Astrocyte of the spinal cord (primary cell): ENCODE data around the gene TRMT1L.

Experiments used
- DNase-seq: peaks from one replicate; pipeline ENCODE4 v3.0.0; 2011; ENCODE audit warnings: low read depth, low spot score
- H3K4me3 ChIP-seq: 2 replicates; pipeline ENCODE4 v1.5.1; 2011; ENCODE audit warnings: low read depth, mild to moderate bottlenecking, low read length, moderate library complexity
- in situ Hi-C: cut with HindIII; loops from 2 replicates; pipeline ENCODE4 v1.10.0; 2017; ENCODE audit warnings: low sequenced_read_pairs
- TF ChIP-seq, protein P1 (sequence below): IDR thresholded peaks from 2 replicates; pipeline ENCODE4 v1.5.1; 2012; ENCODE audit warnings: low read depth, mild to moderate bottlenecking, low read length, inconsistent platforms

Gene TRMT1L

DNA sequence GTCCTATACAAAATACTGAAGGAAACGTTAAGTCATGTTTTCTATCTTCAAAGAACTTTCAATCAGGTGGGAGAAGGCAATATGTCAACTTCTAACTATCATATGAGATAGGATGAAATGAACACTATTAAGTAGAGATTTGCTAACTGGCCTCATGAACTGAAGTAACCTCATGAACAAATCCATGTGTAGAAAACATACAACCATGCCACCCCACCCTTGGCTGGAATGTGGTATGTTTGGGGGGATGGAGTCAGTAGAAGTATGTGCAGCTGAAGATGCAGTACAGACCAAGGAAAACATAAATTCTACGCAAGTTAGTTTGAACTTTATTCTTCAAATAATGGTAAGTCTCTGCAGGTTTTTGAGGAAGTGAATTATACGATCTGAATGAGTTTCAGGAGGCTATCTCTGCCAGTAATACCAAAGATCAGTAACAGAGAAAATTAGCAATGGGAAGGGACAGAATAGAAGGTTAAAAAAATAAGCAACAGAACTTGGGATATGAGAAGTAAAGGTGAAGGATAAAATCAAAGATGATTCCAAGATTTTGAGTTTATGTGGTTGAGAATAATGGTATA, 4.5 kb downstream of the TRMT1L start:
- H3K4me3 ChIP-seq: no peak overlapping the region
- DNase-seq: no peak
- TF ChIP-seq, protein P1, sequence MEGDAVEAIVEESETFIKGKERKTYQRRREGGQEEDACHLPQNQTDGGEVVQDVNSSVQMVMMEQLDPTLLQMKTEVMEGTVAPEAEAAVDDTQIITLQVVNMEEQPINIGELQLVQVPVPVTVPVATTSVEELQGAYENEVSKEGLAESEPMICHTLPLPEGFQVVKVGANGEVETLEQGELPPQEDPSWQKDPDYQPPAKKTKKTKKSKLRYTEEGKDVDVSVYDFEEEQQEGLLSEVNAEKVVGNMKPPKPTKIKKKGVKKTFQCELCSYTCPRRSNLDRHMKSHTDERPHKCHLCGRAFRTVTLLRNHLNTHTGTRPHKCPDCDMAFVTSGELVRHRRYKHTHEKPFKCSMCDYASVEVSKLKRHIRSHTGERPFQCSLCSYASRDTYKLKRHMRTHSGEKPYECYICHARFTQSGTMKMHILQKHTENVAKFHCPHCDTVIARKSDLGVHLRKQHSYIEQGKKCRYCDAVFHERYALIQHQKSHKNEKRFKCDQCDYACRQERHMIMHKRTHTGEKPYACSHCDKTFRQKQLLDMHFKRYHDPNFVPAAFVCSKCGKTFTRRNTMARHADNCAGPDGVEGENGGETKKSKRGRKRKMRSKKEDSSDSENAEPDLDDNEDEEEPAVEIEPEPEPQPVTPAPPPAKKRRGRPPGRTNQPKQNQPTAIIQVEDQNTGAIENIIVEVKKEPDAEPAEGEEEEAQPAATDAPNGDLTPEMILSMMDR: no peak
- in situ Hi-C loops: no loop called here

DNA sequence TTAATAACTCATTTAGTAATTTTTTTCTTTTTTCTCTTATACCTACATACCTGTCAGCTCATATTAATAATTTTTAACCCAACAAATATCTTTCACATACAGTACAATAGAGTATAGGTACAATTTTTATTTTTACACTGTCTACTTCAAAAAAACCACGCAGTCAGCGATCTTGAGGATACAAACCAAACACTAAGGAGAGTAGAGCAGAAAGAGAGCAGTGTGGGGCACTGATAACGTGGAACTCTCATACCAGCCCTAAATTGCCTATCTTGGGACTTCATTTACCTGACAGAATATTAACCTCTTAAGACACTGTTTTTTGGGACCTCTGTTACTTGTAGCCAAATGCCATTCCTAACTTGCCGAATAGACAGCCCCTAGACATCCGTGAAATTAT, 5.5 kb downstream of the TRMT1L start:
- no peak overlapping the region for H3K4me3 ChIP-seq
- in situ Hi-C loops: no loop called here
- no peak for DNase-seq
- TF ChIP-seq, protein P1: no peak

DNA sequence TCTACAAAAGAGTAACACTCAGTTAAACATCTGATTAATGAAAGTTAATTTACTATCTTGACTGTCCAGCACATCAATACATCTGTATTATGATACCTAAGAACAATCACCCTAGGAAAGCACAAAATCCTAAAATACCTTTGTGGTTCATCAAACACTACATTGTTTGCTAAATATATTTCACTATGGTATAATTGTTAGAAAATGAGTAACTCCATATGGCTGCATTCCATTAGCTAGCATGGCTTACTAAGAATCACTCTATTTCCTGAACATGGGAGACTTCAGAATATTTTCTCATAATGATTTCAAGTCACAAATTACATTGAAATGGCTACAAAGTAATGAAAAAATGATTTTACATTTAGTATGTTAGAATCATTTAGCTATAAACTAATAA, 12.5 kb downstream of the TRMT1L start:
- DNase-seq: peak; percentile 27
- in situ Hi-C loops: no loop called here
- TF ChIP-seq, protein P1: no peak
- H3K4me3 ChIP-seq: no peak overlapping the region

DNA sequence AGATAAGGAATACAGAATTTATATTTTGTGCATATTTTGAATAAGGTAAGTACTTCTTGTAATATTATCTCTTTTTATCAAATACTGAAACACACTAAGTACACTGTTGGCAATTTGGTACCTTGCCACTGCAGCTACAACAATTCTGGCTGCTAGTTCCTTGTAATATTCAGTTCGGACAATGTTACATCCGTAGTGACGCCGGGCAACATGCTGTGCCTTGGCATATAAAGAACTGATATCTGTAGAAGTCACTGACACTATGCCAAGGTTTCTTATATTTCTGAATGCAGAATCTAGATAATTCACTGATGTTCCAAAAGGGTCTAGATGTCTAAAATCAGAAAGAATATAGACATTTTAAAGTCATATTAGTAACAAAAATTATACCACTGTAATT, 17.5 kb downstream of the TRMT1L start:
- TF ChIP-seq, protein P1: no peak
- in situ Hi-C loops: no loop called here
- no peak for DNase-seq
- no peak overlapping the region for H3K4me3 ChIP-seq

DNA sequence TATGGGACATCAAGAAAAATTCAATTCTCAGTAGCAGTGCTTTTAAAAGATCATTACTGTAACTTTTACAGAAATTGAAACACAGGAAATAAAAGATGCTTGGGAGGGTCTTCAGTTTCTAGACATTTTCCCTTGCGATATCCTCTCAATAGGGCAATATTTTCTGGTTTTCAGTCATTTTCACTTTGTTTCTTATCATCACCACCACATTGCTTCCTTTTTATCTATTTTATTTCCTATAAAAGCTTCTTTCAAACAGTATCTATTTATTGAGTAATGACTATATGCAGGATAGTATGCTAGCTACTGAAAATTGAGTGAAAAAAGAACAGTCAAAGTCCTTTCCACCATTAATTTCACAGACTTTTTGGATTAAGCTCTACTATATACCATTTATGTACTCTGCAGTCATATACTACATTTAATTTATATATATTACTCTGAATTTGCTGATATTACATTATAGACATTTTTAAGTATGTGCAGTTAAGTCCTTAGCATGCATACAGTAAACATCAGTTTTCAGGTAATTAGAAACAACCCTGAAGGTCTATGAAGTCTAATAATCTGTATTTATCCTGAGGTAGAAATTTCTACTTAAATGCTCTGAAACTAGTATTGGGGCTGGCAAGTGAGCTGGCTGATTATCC, 18.7 kb downstream of the TRMT1L start:
- TF ChIP-seq, protein P1: no peak
- in situ Hi-C loops: no loop called here
- no peak for DNase-seq
- no peak overlapping the region for H3K4me3 ChIP-seq

DNA sequence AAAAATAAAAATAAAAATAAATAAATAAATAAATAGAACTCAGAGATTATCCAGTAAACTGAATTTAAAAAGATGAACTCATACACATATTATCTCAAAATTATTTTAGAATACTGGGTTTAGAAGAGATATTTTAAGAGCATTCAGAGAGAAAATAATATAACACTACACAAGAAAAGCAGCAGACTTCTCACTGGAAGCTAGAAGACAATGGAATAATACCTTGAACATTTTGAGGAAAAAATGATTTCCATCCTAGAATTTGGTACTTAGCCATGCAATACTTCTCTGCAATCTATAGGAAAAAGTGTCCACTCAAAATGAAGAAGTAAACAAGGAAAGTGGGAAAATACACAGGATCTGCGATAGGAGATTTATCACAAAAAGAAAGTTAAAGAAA, 24.2 kb downstream of the TRMT1L start:
- H3K4me3 ChIP-seq: no peak overlapping the region
- TF ChIP-seq, protein P1: no peak
- DNase-seq: no peak
- in situ Hi-C loops: no loop called here
